CD4-positive, alpha-beta T cell treated with Interleukin-6 at 100 ng/mL for 8 hours (primary cell): Measurements from ENCODE around the gene CDH5.
"Not testable (repeated sequence)": the region's sequence is repeated elsewhere in the genome, so short reads cannot be mapped to it uniquely, and the experiment has no call there.

ENCODE experiments used
- DNase-seq: peaks from one replicate; pipeline ENCODE4 v3.0.0-alpha.2; 2020; ENCODE audit warnings: mixed read lengths, low spot score

CDH5 gene

GRCh38 chr16:66437391-66437945 lies 71.0 kb downstream of the CDH5 start:
- DNase-seq: no peak

GRCh38 chr16:66438536-66438935 lies 72.0 kb downstream of the CDH5 start:
- no peak for DNase-seq

GRCh38 chr16:66439051-66439730 lies 72.7 kb downstream of the CDH5 start:
- no peak for DNase-seq

GRCh38 chr16:66440271-66440802 lies 73.8 kb downstream of the CDH5 start:
- no peak for DNase-seq

- no peak for DNase-seq
Observed at GRCh38 chr16:66440970-66441369, 74.5 kb downstream of the CDH5 start.

- DNase-seq: no peak
Observed at GRCh38 chr16:66441586-66442375, 75.3 kb downstream of the CDH5 start.

- DNase-seq: no peak
Observed at GRCh38 chr16:66442502-66443268, 76.2 kb downstream of the CDH5 start.

GRCh38 chr16:66443269-66443652 lies 76.8 kb downstream of the CDH5 start:
- DNase-seq: no peak

- no peak for DNase-seq
Observed at GRCh38 chr16:66444049-66444481, 77.6 kb downstream of the CDH5 start.

- no peak for DNase-seq
Observed at GRCh38 chr16:66446737-66447136, 80.2 kb downstream of the CDH5 start.

GRCh38 chr16:66447491-66447890 lies 81.0 kb downstream of the CDH5 start:
- DNase-seq: no peak

GRCh38 chr16:66451548-66451947 lies 85.1 kb downstream of the CDH5 start:
- DNase-seq: no peak

GRCh38 chr16:66453230-66453629 lies 86.7 kb downstream of the CDH5 start:
- not testable (repeated sequence) for DNase-seq
